GM23338 (cell line): Measurements from ENCODE around the gene MAP7D1. TPM values are rescaled to one million over a fixed set of nuclear protein-coding genes. Genes with fewer than 3 reads are reported as not detected.

ENCODE experiments used
- ATAC-seq: fragments of 200-7000 bp; cut with Tn5 transposase; 3 replicates; pipeline ENCODE4 v1.9.1; 2020
- DNase-seq: peaks from one replicate; pipeline ENCODE4 v3.0.0-alpha.2; 2015; ENCODE audit warnings: low spot score
- H2AFZ ChIP-seq: fragments of 200-600 bp; sonication (generic); 2 replicates; pipeline ENCODE4 v1.8.0; 2016; ENCODE audit warnings: antibody characterized with exemption, mild to moderate bottlenecking, moderate library complexity
- H3F3A ChIP-seq: fragments of 200-600 bp; sonication (generic); replicated peaks from 2 replicates; pipeline ENCODE4 v1.8.0; 2017; ENCODE audit warnings: antibody characterized with exemption, mixed run types, low read depth
- H3K27ac ChIP-seq: fragments of 200-600 bp; sonication (generic); 2 replicates; pipeline ENCODE4 v1.6.1; 2016; ENCODE audit warnings: low read depth
- H3K27me3 ChIP-seq: fragments of 200-600 bp; sonication (generic); 2 replicates; pipeline ENCODE4 v1.8.0; 2016; ENCODE audit warnings: mild to moderate bottlenecking, mixed run types, moderate library complexity; ENCODE audit not compliant: insufficient read depth
- H3K36me3 ChIP-seq: fragments of 200-600 bp; sonication (generic); 2 replicates; pipeline ENCODE4 v1.8.0; 2016; ENCODE audit warnings: mild to moderate bottlenecking; ENCODE audit not compliant: insufficient read depth
- H3K4me1 ChIP-seq: fragments of 200-600 bp; sonication (generic); 2 replicates; pipeline ENCODE4 v1.8.0; 2016; ENCODE audit warnings: mild to moderate bottlenecking, moderate library complexity; ENCODE audit not compliant: insufficient read depth
- H3K4me2 ChIP-seq: fragments of 200-600 bp; sonication (generic); 2 replicates; pipeline ENCODE4 v1.7.1; 2017; ENCODE audit warnings: mixed run types
- H3K4me3 ChIP-seq: fragments of 200-600 bp; sonication (generic); 2 replicates; pipeline ENCODE4 v1.6.1; 2016; ENCODE audit warnings: mixed run types
- H3K79me2 ChIP-seq: fragments of 200-600 bp; sonication (generic); replicated peaks from 2 replicates; pipeline ENCODE4 v1.8.0; 2017; ENCODE audit warnings: mild to moderate bottlenecking; ENCODE audit not compliant: insufficient read depth
- H3K9me2 ChIP-seq: fragments of 200-600 bp; sonication (generic); 2 replicates; pipeline ENCODE4 v1.8.0; 2017; ENCODE audit not compliant: insufficient read depth
- H4K20me1 ChIP-seq: fragments of 200-600 bp; sonication (generic); replicated peaks from 2 replicates; pipeline ENCODE4 v1.8.0; 2017; ENCODE audit warnings: mild to moderate bottlenecking; ENCODE audit not compliant: insufficient read depth
- H3K27ac Mint-ChIP-seq: 2 replicates; pipeline ENCODE4 v1.8.0; 2020; ENCODE audit warnings: inconsistent platforms, mild to moderate bottlenecking, moderate library complexity, mixed read lengths
- H3K27me3 Mint-ChIP-seq: 3 replicates; pipeline ENCODE4 v1.8.0; 2022; ENCODE audit warnings: low read depth, mild to moderate bottlenecking, moderate library complexity, mixed read lengths, inconsistent platforms; ENCODE audit not compliant: insufficient read depth, poor library complexity
- H3K36me3 Mint-ChIP-seq: 3 replicates; pipeline ENCODE4 v1.8.0; 2021; ENCODE audit warnings: low read depth, mild to moderate bottlenecking, inconsistent platforms, moderate library complexity, mixed read lengths
- H3K4me1 Mint-ChIP-seq: 3 replicates; pipeline ENCODE4 v1.8.0; 2020; ENCODE audit warnings: mild to moderate bottlenecking, inconsistent platforms, mixed read lengths
- H3K4me3 Mint-ChIP-seq: 3 replicates; pipeline ENCODE4 v1.8.0; 2021; ENCODE audit warnings: moderate library complexity, mild to moderate bottlenecking, inconsistent platforms, mixed read lengths
- H3K9me3 Mint-ChIP-seq: 3 replicates; pipeline ENCODE4 v1.8.0; 2020; ENCODE audit warnings: moderate library complexity, mild to moderate bottlenecking, inconsistent platforms, mixed read lengths
- CREB1 ChIP-seq: fragments of 250-450 bp; sonication (Bioruptor Pico); IDR thresholded peaks from 2 replicates; pipeline ENCODE4 v1.5.0; 2020; ENCODE audit warnings: low read depth, mild to moderate bottlenecking, moderate library complexity
- CTCF ChIP-seq, 2 experiments: fragments of 200-600 bp in 1 of 2; sonication (generic) in 1 of 2; conservative IDR thresholded peaks; 2 replicates each; pipeline versions ENCODE4 v1.5.1 to v1.6.1; 2016 to 2017; ENCODE audit warnings: antibody characterized with exemption in 2 of 2, low read depth in 2 of 2, mild to moderate bottlenecking in 2 of 2, moderate library complexity in 1 of 2
- POLR2AphosphoS5 ChIP-seq: IDR thresholded peaks from 2 replicates; pipeline ENCODE4 v1.6.1; 2016; ENCODE audit warnings: antibody characterized with exemption, low read depth
- REST ChIP-seq: IDR thresholded peaks from one replicate; pipeline ENCODE4 v1.6.1; 2018; ENCODE audit warnings: antibody characterized with exemption; ENCODE audit not compliant: unreplicated experiment
- STAT1 ChIP-seq: IDR thresholded peaks from one replicate; pipeline ENCODE4 v1.6.1; 2016; ENCODE audit warnings: antibody characterized with exemption; ENCODE audit not compliant: unreplicated experiment
- ZNF114 ChIP-seq: fragments of 250-450 bp; sonication (Bioruptor Pico); IDR thresholded peaks from 2 replicates; pipeline ENCODE4 v1.5.0; 2020; ENCODE audit warnings: mild to moderate bottlenecking, moderate library complexity
- ZNF331 ChIP-seq: fragments of 250-450 bp; sonication (Bioruptor Pico); IDR thresholded peaks from 2 replicates; pipeline ENCODE4 v1.5.0; 2020; ENCODE audit warnings: low read depth, mild to moderate bottlenecking, moderate library complexity
- polyA plus RNA-seq: library from polyadenylated mRNA; unstranded; fragments of >200 nt; fragmentation: Nextera tagmentation; extraction: Ambion mirVana; gene quantifications from 2 replicates; pipeline ENCODE4 v1.2.1, GENCODE V29; 2016
- total RNA-seq: library from RNA; depleted of rRNA; stranded (reverse); fragments of >200 nt; shearing (Covaris generic); gene quantifications from 2 replicates; pipeline ENCODE4 v1.2.3, GENCODE V29; 2014

MAP7D1 gene
- total and polyA plus RNA-seq, 2 experiments from 2014 or later: 13.8 to 59.8 TPM

GRCh38 chr1:36176106-36176949 lies 20.4 kb downstream of the MAP7D1 start:
- no peaks in the 10 kb centered on the region for H3K9me3 Mint-ChIP-seq
- Histone ChIP-seq H3K9me2 (no peaks in the 10 kb centered on the region), H3K27me3 (peaks cover 20% of the 10 kb centered on the region), H3K79me2 (no peaks in the 10 kb centered on the region), H3K4me1 (peaks cover 27% of the 10 kb centered on the region), H3F3A (0 out of 2 replicates have a peak, but pooled peaks cover 19% of the 10 kb centered on the region), H3K36me3 (peaks cover 4% of the 10 kb centered on the region; the same call in 1 of the 2 replicates), H3K4me2 (peak overlapping the region; percentile 93), H4K20me1 (peaks cover 8% of the 10 kb centered on the region), H3K27ac (no peak overlapping the region), H2AFZ (no peak overlapping the region), H3K4me3 (peak overlapping the region; percentile 55)
- H3K36me3 Mint-ChIP-seq: peaks cover 49% of the 10 kb centered on the region
- DNase-seq: peak; percentile 85
- 0 out of 2 replicates have a peak overlapping the region, but pooled peaks have one; percentile 27 for H3K27ac Mint-ChIP-seq
- H3K27me3 Mint-ChIP-seq: peaks cover 10% of the 10 kb centered on the region
- peak overlapping the region; percentile 50 for H3K4me3 Mint-ChIP-seq
- TF ChIP-seq POLR2AphosphoS5 (peak; percentile 59), CTCF (conservative IDR thresholded peaks at IDR 0.05; ENCODE audit: low read depth in 2 of 2) (peak; percentile 47 to 65), ZNF331 (CRISPR knock-in tag) (no peak), CREB1 (CRISPR knock-in tag) (peak; percentile 92)
- ATAC-seq: peak; percentile 76
- H3K4me1 Mint-ChIP-seq: peaks cover 42% of the 10 kb centered on the region

- H3K4me3 Mint-ChIP-seq: peak overlapping the region; percentile 70
These were observed 21.9 kb downstream of the MAP7D1 start for GRCh38 chr1:36177589-36178431.

More at GRCh38 chr1:36177589-36178431, 21.9 kb downstream of the MAP7D1 start:
- peaks cover 8% of the 10 kb centered on the region for H4K20me1 ChIP-seq
- Mint-ChIP-seq H3K4me1 (peaks cover 45% of the 10 kb centered on the region), H3K9me3 (no peaks in the 10 kb centered on the region), H3K27ac (no peak overlapping the region), H3K36me3 (peaks cover 42% of the 10 kb centered on the region), H3K27me3 (peaks cover 10% of the 10 kb centered on the region)
- H3K9me2 ChIP-seq: no peaks in the 10 kb centered on the region
- peaks cover 31% of the 10 kb centered on the region for H3K4me1 ChIP-seq
- H3K4me2 ChIP-seq: peak overlapping the region; percentile 93
- peaks cover 4% of the 10 kb centered on the region; the same call in 1 of the 2 replicates for H3K36me3 ChIP-seq
- DNase-seq (peak; percentile 60), ATAC-seq (peak; percentile 10)
- no peak overlapping the region for H2AFZ ChIP-seq
- TF ChIP-seq CTCF (conservative IDR thresholded peaks at IDR 0.05; ENCODE audit: low read depth in 2 of 2) (0 out of 4 replicates have a peak, but pooled peaks of 1 of the 2 experiments have one; percentile 5), ZNF114 (CRISPR knock-in tag) (no peak), STAT1 (no peak), ZNF331 (CRISPR knock-in tag) (no peak), REST (no peak)
- H3K27me3 ChIP-seq: peaks cover 20% of the 10 kb centered on the region
- peak overlapping the region; percentile 75 for H3K4me3 ChIP-seq
- H3K79me2 ChIP-seq: no peaks in the 10 kb centered on the region
- 0 out of 2 replicates have a peak, but pooled peaks cover 19% of the 10 kb centered on the region for H3F3A ChIP-seq
- H3K27ac ChIP-seq: no peak overlapping the region
